Measurements from ENCODE around the gene CYFIP1. TPM values are rescaled to one million over a fixed set of nuclear protein-coding genes. Genes with fewer than 3 reads are reported as not detected.
A peak's percentile ranks its signal among the peaks of the same experiment; 100 is the strongest.

CYFIP1 gene
- total and polyA plus RNA-seq, 2 of the 13 experiments (the other 11 are each of a cell fraction or from before 2014, with no cell fraction given) = 38.1 to 58.3 TPM

- TF ChIP-seq SOX13 (IDR thresholded peaks at IDR 0.05) (no peak), SOX13 (CRISPR knock-in tag; conservative IDR thresholded peaks at IDR 0.05 in 1 of 2, IDR thresholded peaks at IDR 0.05 in 1 of 2) (no peak), TOE1 (CRISPR knock-in tag; IDR thresholded peaks at IDR 0.05) (no peak), TFDP2 (CRISPR knock-in tag; IDR thresholded peaks at IDR 0.05) (no peak), SIX4 (CRISPR knock-in tag; IDR thresholded peaks at IDR 0.05) (no peak), PHF5A (CRISPR knock-in tag; IDR thresholded peaks at IDR 0.05; ENCODE audit: low read depth, unreplicated experiment) (no peak), ZNF800 (CRISPR knock-in tag; IDR thresholded peaks at IDR 0.05) (no peak; the same call in 1 of the 2 replicates), EED (CRISPR knock-in tag; IDR thresholded peaks at IDR 0.05) (no peak), PRDM10 (CRISPR knock-in tag; IDR thresholded peaks at IDR 0.05; ENCODE audit: low read depth) (peak; percentile 64; the same call in 1 of the 2 replicates), ATRX (CRISPR knock-in tag; IDR thresholded peaks at IDR 0.05; ENCODE audit: borderline replicate concordance) (no peak), STAG1 (CRISPR knock-in tag; IDR thresholded peaks at IDR 0.05) (no peak), POGZ (CRISPR knock-in tag; IDR thresholded peaks at IDR 0.05) (peak; percentile 42; the same call in 1 of the 2 replicates), U2AF1 (optimal IDR thresholded peaks at IDR 0.05; ENCODE audit: low read depth, low read length) (no peak), ZMYM2 (CRISPR knock-in tag; IDR thresholded peaks at IDR 0.05) (no peak), BCL3 (CRISPR knock-in tag; IDR thresholded peaks at IDR 0.05) (no peak), TRIM22 (IDR thresholded peaks at IDR 0.05) (no peak), ZMAT3 (CRISPR knock-in tag; conservative IDR thresholded peaks at IDR 0.05) (no peak), TSC22D2 (CRISPR knock-in tag; IDR thresholded peaks at IDR 0.05; ENCODE audit: borderline replicate concordance) (no peak)
These were observed at the start of gene CYFIP1 (continued) for GRCh38 chr15:22980189-22981050.
